ENCODE measurements around the gene MX2.

MX2 gene

DNA sequence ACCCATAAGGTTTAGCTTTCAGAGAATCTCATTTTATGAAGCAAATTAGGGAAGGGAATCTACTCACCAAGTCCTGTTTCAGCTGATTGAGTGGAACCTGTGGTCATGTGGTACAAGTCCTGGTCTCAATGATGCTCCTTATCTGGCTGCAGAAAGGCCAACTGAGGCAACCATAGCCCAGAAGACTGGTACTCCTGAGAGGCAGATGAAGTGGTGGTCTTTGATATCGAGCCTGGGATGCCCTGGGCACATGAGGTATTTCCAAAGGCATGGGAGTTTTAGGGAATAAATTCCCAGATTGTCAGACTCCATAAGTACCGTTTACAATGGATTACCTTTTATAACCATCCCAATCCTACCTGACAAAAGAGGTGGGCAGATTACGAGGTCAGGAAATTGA, 67.5 kb downstream of the MX2 start:
- no peak for DNase-seq (ENCODE audit: low read depth, low spot score)

DNA sequence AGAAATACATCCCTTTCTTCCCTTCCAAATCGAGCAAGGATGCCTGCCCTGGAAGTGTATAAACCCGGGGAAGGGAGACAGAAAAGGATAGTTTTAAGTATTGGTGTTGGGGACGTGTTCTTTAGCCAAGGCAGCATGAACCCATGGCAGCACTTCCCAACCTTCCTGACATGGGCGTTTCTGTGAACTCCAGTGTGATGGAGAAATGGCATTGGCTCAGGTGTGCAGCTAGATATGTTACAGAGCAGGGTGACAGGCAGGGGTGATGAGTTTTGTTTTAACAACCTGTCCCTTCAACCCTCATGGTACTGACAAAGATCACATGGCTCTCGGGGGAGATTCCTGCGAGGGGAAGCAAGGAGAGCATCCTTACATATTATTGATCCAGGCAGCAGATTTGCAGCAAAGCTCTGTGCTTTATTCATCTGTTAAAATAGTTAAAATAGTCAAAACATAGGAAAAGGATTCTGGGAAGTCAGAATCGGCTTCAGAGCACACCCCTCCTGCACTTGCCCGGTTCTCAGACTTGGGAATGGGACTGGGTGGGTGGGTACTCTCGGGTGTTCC, 68.2 kb downstream of the MX2 start:
- no peak for DNase-seq (ENCODE audit: low read depth, low spot score)
- no peak overlapping the region for H3K27ac ChIP-seq

More for the DNA sequence above, 67.5 kb downstream of the MX2 start:
- H3K27ac ChIP-seq, result no peak overlapping the region

DNA sequence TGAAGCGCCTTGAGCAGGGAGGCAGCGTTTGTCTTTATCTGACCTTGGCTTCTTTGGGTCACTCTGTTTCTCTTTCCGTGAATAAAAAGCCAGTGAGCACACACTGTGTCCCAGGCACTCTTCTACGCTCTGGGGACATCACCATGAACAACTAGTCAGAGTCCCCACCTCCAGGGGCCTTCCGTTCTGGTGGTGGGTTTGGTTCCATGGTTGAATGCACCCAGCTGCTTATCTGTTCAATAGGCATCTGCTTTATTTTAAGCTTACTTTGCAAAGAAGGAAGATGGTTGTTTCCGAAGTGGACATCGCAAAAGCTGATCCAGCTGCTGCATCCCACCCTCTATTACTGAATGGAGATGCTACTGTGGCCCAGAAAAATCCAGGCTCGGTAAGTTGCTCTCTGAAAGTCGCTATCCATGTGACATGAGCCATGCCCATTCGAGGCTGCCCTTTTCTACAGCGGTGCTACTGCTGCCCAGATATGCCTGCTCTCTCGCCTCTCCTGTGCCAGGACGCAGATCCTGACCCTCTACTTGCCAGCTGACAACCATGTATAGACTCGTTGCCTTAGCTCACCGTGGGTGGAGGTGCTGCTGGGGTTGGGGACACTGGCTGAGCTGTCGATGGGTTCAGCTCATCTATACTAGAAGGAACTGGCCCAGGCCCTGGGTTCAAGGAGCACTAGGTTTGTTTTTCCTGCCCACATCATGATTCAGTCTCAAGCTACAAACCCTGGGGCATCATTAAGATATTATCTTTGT, 70.1 kb downstream of the MX2 start:
- DNase-seq (ENCODE audit: low read depth, low spot score), result no peak
- H3K27ac ChIP-seq, result no peak overlapping the region

DNA sequence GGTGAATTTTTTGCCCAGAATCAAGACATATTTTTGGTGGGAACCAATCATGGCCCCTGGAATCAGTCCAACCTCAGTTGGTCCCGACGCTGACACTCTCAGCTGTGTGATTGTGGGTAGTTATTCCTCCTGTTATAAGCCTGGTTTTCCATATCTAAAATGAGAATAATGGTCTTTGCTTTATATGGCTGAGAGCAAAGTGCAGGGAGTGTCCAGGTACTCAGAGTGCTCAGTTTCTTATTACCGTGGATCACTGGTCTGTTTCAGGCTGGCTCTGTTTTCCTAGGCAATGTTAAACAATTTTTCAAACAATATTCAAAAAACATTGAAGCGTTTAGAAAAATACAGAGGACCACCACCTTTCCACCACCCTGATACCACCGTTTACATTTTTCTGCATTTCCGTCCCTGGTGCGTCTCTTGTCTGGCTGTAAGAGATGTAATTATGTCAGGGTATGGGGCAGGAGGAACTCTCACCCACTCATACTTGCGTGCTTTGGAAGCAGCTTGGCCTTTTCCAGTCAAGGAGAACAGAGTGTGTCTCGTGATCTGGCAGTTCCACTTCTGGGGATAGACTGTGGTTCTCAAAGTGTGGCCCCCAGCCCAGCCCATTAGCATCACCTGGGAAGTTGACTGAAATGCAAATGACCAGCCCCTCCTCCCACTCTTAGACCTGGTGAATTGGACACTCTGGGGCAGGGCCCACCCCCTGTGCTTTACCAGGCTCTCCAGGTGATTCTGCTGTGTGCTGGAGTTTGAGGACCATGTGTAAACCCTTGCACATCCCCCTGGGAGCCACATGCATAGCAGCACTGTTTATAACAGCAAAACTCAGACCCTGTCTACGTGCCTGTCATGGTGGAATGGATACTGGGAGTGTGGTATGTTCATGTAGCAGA, 71.0 kb downstream of the MX2 start:
- H3K27ac ChIP-seq, result no peak overlapping the region
- DNase-seq (ENCODE audit: low read depth, low spot score), result no peak

DNA sequence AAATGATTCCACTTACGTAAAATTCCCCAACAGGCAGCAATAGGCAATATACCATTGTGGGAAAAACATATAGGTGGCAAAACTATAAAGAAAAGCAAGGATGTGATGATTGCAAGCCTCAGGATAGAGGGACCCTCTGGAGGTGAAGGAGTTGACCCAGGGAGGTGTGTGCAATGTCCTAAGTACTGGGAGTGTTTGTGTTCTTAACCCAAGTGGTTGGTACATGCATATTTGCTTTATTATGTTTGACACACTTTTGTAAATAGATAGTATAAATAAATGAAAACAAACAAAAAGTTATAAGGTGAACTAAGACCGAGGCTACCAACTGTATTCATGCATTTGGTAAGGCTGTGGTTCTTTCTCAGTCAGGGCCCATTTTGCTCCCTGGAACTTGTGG, 71.7 kb downstream of the MX2 start:
- DNase-seq (ENCODE audit: low read depth, low spot score), result no peak
- no peak overlapping the region for H3K27ac ChIP-seq

DNA sequence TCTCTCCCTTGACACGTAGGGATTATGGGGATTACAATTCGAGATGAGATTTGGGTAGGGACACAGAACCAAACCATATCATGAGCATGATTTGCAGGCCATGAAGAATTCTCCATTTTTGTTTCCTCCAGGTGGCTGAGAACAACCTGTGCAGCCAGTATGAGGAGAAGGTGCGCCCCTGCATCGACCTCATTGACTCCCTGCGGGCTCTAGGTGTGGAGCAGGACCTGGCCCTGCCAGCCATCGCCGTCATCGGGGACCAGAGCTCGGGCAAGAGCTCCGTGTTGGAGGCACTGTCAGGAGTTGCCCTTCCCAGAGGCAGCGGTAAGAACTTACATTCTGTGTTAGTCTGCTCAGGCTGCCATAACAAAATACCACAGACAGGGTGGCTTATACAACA, 73.9 kb downstream of the MX2 start:
- H3K27ac ChIP-seq, result no peak overlapping the region
- DNase-seq (ENCODE audit: low read depth, low spot score), result no peak

DNA sequence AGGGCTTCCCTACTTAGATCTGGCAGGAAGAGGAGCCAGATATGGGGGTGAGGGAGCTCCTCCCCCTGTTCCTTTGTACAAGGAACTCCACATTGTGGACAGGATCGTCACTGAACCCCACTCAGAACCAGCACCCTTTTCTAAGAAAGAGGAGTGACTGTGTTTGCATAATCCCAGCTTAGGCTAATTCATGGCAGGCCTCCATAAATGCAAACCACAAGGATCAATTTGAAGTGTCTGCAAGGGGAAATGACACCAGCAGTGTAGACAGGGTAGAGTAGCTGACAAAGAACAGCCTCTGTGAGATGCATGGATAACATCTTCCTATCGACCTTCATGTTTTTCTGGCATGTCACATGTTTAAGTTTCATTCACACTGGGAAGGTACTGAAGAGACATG, 75.9 kb downstream of the MX2 start:
- H3K27ac ChIP-seq, result no peak overlapping the region
- DNase-seq (ENCODE audit: low read depth, low spot score), result no peak

DNA sequence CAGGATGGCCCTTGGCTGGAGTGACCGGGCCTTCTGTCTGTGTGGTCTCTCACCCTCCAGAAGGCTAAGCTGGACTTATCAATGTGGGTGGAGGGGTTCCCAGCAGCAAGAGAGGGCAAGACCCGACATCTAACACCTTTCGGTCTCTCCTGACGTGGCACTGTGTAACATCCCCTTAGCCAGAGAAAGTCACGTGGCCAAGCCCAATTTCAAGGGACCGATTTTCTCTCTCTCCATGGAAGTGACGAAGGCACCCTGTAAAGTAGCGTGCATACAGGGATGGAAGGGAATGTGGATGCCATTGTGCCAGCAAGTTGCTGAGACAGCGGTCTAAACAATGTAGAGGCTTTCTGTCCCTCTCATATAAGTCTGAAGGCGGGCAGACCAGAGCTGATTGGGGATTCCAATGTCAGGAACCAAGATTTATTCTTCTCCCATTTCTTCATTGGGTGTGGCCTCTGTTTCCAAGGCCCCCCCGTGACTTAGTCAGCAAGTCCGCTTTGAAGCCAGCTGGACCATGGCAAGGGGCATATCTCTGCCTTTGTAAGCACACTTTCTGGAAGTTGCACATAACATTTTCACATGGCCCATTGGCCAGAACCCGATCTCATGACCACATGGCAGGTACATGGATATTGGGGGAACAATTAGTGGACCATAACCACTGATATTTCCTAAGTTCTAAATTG, 76.7 kb downstream of the MX2 start:
- no peak overlapping the region for H3K27ac ChIP-seq
- no peak for DNase-seq (ENCODE audit: low read depth, low spot score)

DNA sequence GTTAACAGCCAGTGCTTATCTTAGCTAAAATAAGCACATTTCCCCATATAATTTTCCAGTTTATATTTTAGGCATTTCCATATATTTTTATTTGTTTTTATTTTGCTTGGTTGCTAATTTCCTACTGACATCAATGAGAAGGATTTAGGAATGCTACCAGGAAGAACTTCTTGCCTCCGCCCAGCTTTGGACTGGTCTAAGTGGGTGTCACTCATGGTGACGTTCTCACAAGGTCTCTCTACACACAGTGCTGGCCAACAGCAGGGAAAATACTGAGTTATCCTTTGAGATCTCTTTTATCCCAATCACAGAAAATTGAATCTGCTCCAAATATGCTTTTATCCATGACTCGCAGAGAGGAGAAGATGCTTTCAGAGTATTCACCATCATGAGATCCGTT, 77.4 kb downstream of the MX2 start:
- H3K27ac ChIP-seq, result no peak overlapping the region
- no peak for DNase-seq (ENCODE audit: low read depth, low spot score)

DNA sequence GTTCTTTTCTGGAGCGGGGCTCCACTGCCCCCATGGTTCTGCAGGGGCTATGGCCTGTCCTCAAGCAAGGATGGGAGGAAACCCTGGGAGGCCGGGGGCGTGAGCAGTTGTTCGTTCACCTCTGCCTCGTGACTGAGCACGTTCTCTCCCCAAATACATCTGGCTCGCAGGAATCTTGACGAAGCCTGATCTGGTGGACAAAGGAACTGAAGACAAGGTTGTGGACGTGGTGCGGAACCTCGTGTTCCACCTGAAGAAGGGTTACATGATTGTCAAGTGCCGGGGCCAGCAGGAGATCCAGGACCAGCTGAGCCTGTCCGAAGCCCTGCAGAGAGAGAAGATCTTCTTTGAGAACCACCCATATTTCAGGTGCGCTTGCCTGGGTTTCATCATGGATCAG, 79.7 kb downstream of the MX2 start:
- no peak overlapping the region for H3K27ac ChIP-seq
- no peak for DNase-seq (ENCODE audit: low read depth, low spot score)

DNA sequence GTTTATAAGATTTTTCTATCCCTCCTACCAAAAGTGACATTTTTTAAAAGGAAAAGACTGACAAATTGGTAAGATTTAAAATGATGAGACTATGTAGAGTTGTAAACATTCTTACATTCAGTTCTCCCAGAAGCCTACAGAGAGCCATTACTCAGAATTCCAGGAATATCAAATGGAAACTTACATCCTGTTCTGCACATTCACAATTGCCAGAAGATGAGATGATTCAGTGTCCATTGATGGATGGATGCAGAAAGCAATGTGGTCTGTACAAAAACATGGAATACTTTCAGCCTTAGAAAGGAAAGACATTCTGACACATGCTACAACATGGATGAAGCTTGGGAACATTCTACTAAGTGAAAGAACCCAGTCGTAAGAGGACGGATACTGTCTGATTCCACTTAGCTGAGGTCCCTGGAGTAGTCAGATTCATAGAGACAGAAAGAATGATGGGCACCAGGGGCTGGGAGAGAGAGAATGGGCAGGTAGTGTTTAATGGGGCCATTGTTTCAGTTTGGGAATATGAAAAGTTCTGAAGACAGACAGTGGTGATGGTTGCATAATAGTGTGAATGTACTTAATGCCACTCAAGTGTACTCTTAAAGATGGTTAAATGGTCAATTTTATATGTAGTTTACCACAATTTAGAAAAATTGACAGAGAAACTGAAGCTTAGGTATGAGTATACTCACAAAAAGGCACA, 80.8 kb downstream of the MX2 start:
- no peak for DNase-seq (ENCODE audit: low read depth, low spot score)
- H3K27ac ChIP-seq, result no peak overlapping the region

DNA sequence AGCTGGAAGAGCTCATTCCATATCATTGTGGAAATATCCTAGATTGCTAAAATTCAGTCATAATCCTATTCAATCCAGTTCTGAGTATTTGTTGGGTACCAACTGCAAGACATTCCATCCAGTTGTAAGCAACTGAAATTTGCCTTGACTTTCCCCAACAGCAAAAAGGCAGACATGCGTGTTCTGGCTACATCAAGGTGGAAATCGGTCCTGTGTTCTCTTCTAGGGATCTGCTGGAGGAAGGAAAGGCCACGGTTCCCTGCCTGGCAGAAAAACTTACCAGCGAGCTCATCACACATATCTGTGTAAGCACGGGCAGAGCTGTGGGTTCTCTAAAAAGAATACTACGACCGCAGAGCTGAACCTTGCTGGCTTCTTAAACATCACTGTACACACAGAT, 81.7 kb downstream of the MX2 start:
- H3K27ac ChIP-seq, result no peak overlapping the region
- DNase-seq (ENCODE audit: low read depth, low spot score), result no peak

DNA sequence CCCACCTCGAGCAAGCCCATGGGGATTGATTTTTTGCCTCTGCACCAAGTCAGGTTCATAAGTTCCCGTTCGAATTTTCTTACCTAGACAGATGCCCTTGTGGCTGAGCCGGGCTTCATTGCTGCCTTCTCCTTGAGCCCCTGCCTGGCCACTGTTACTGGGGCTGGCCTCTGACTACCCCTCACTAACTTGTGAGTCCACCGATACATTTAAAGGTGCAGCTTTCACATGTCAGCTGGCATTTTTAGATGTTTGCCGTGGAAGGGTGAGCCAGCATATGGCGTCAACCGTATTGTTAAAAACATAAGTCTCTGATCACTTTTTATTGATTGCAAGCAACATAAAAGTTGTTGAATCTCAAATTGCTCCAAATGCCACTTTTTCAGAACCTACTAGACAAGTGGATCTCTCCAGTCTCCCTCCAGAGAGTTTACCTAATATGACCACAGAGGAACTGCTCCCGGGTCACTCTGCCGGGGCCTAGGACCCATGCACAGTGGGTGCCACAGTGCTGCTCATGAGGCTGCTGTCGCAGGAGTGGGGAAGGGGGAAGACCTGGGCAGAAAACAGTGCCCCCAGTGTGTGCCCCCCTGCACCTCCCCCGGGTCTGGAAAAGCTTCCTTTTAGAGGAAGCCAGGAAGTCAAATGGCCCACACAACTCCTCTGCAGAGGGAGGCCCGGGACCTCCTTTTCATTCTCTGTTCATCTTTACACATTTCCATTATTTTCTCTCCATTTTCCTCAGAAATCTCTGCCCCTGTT, 83.1 kb downstream of the MX2 start:
- no peak for DNase-seq (ENCODE audit: low read depth, low spot score)
- H3K27ac ChIP-seq, result no peak overlapping the region

DNA sequence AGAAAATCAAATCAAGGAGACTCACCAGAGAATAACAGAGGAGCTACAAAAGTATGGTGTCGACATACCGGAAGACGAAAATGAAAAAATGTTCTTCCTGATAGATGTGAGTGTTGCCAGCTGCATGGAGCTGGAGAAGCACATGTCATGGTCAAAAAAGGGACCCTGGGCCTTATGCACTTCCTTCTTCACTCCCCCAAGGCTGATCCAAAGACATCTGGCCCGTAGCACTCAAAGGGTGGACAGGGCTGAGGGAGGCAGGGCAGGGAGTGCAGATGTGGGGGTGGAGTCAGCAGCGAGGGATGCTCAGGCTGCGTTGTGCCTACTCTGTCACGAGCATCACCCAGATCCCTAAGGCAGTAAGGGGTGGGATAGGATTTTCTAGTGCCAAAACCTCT, 83.6 kb downstream of the MX2 start:
- DNase-seq (ENCODE audit: low read depth, low spot score), result no peak
- H3K27ac ChIP-seq, result no peak overlapping the region

DNA sequence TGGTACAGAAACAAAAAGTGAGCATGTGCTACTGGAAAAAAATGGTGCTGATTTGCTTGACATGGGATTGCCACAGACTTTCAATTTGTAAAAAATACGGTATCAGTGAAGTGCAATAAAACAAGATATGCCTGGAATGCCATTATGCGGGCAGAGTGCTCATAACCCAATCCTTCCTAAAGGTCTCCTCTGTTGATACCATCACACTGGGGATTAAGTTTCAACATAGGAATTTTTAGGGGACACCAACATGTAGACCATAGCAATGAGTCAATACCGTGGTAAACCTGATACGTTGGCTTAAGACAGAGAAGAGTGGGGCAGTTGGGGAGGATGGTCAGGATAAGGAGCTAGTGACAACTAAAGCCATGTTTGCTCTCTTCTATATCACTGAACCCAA, 84.8 kb downstream of the MX2 start:
- no peak for DNase-seq (ENCODE audit: low read depth, low spot score)

DNA sequence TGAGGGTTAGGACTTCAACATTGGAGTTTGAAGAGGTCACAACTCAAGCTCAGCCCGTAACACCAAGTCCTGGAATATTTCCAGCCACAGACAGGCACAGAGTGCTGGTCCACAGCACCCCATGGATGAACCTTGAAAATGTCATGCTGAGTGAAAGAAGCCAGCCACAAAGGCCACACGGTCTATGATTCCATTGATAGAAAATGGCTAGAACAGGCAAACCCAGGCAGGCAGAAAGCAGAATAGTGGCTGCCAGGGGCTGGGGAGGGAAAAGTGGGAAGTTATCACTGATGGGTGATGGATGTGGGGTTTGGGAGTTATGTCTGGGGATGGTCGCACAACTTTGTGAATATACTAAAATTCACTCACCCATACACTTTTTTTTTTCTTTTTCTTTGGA, 85.5 kb downstream of the MX2 start:
- no peak overlapping the region for H3K27ac ChIP-seq
- DNase-seq (ENCODE audit: low read depth, low spot score), result no peak

More for the DNA sequence above, 84.8 kb downstream of the MX2 start:
- H3K27ac ChIP-seq, result no peak overlapping the region

DNA sequence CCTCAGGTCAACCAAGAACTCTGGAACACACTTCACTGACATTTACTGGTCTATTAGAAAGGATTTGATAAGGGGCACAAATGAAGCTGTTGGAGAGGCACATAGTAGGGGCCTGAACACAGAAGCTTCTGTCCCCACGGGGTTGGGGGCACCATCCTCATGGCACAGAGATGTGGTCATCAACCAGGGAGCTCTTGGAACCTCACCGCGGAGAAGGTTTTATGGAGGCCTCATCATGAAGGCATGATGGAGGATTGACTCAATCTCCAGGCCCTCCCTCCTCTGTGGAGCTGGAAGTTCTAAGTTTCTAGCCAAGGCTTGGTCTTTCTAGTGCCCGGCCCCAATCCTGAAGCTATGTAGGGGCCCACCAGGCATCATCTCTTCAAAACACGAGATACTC, 87.8 kb downstream of the MX2 start:
- no peak overlapping the region for H3K27ac ChIP-seq
- no peak for DNase-seq (ENCODE audit: low read depth, low spot score)

DNA sequence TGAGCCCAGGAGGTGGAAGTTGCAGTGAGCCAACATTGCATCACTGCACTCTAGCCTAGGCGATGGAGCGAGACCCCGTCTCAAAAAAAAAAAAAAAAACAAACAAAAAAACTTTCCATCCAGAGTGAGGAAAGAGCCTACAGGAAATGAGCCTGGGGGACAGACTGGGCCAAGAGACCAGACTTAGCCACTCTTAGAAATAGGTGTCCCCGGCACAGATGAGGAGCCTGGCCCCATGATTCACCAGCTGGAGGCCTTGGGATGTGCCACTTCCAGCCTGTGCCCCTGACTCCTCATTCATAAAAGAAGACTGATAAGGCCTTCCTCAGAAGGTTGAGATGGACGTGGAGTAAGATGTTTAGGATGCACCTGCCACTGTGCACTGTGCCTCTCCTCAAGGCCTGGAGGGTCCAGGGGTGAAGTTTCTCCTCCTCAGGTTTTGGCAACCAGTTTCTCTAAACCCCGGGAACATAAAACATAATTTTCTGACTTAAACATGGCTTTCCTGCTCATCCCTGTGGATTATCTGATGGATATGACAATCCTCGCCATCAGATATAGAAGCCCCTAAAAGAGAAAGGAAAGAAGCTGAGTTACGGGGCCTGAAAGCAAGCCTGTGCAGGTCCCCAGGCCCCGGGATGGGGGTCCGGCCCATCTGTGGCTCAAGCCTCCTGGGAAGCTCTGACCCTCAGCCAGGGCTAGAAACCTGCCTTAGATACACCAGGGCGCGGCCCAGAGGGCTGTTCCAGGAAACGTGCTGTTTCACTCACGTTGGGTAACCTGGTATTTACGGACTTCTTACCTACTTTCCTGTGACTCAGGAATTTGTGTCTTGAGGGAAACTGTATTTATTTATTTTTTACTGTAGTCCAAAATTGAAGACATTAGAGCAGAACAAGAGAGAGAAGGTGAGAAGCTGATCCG, 90.2 kb downstream of the MX2 start:
- no peak overlapping the region for H3K27ac ChIP-seq
- DNase-seq (ENCODE audit: low read depth, low spot score), result no peak
